ENCODE data around the gene GAS6. TPM values are rescaled to one million over a fixed set of nuclear protein-coding genes. Genes with fewer than 3 reads are reported as not detected.
"Not testable (repeated sequence)": the region's sequence is repeated elsewhere in the genome, so short reads cannot be mapped to it uniquely, and the experiment has no call there.

Gene GAS6
- total and polyA plus RNA-seq, 2 experiments from 2014 or later, result 822 to 1,035 TPM

DNA sequence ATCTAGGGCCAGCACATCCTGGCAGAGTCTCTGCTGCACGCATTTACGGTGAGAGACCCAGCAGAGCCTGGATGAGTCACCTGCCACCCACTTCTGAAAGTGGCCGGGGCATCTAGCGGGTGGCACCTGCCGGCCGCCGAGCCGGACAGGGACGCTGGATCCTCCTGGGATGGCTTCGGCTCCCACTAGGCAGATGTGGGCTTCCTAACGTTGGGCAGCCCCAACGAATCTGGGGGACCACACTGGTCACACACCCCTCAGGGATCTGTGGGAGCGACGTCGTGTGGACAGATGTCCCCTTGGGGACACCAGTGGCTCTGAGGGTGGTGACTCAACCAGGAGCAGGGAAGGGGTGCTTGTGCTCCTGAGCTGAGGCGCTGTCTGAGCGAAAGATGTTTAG lies 72.7 kb downstream of the GAS6 start:
- no peak overlapping the region for H2AFZ ChIP-seq
- no peak overlapping the region for H3K27ac ChIP-seq
- no peak overlapping the region for H3K4me3 ChIP-seq
- H3K9me3 ChIP-seq (ENCODE audit: low read depth), result no peaks in the 10 kb centered on the region
- peaks cover 3% of the 10 kb centered on the region; the same call in 1 of the 2 replicates for H3K27me3 ChIP-seq (replicated peaks; ENCODE audit: insufficient read depth)
- H3K36me3 ChIP-seq (ENCODE audit: low read depth), result no peaks in the 10 kb centered on the region
- 75 to 79% methylated on average over 17 of the region's 17 CpGs for WGBS, 2 experiments (ENCODE audit: low coverage in 1 of 2, low lambda C conversion rate in 2 of 2, missing lambda C conversion rate in 2 of 2)
- no peak for TF ChIP-seq EZH2 (IDR thresholded peaks at IDR 0.05; ENCODE audit: insufficient read depth, poor library complexity, severe bottlenecking)
- TF ChIP-seq EZH2phosphoT487 (IDR thresholded peaks at IDR 0.05; ENCODE audit: insufficient read depth, low read depth), result no peak
- in situ Hi-C loops (cut with MboI), result no loop called here
- H3K9ac ChIP-seq, result no peak overlapping the region
- H3K79me2 ChIP-seq (ENCODE audit: insufficient read depth), result no peaks in the 10 kb centered on the region
- H3K4me2 ChIP-seq (ENCODE audit: unreplicated experiment), result no peak overlapping the region
- H3K9me2 ChIP-seq (ENCODE audit: insufficient read depth), result no peaks in the 10 kb centered on the region
- no peak for DNase-seq
- no peaks in the 10 kb centered on the region for H3F3A ChIP-seq (ENCODE audit: insufficient read depth)
- H3K4me1 ChIP-seq (ENCODE audit: insufficient read depth), result no peaks in the 10 kb centered on the region
- no peaks in the 10 kb centered on the region for H4K20me1 ChIP-seq (ENCODE audit: insufficient read depth)

DNA sequence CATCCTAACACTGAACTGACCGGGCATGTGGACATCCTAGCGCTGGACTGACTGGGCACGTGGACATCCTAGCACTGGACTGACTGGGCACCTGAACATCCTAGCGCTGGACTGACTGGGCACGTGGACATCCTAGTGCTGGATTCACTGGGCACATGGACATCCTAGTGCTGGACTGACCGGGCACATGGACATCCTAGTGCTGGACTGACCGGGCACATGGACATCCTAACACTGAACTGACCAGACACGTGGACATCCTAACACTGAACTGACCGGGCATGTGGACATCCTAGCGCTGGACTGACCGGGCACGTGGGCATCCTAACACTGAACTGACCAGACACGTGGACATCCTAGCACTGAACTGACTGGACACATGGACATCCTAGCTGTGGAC lies 73.9 kb downstream of the GAS6 start:
- H2AFZ ChIP-seq; H3F3A ChIP-seq (ENCODE audit: insufficient read depth); in situ Hi-C loops (cut with MboI): not testable (repeated sequence)

DNA sequence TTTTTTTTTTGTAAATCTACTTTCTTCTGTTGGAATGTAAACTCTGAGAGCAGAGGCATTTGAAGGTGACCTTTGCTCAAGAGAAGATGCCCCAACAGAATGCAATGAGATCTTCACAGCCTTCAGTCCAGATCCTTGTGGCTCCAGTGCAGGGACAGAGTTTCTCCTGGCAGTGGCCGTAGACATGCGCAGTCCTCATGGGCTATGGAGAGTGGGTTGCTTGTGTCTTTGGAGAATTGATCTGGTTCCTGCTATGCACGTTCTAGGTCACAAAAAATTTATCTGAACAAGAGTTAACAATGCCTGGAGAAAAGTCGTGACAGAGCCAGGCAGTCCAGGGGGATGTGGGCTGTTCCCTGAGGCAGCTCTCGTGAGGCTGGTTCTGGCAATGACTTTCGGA lies 74.7 kb downstream of the GAS6 start:
- in situ Hi-C loops (cut with MboI), result no loop called here
- H3K4me3 ChIP-seq, result no peak overlapping the region
- H3F3A ChIP-seq (ENCODE audit: insufficient read depth), result peaks cover 14% of the 10 kb centered on the region
- H3K9me2 ChIP-seq (ENCODE audit: insufficient read depth), result no peaks in the 10 kb centered on the region
- H3K9ac ChIP-seq, result no peak overlapping the region
- H2AFZ ChIP-seq, result no peak overlapping the region
- no peaks in the 10 kb centered on the region for H3K36me3 ChIP-seq (ENCODE audit: low read depth)
- H4K20me1 ChIP-seq (ENCODE audit: insufficient read depth), result no peaks in the 10 kb centered on the region
- no peak overlapping the region for H3K27ac ChIP-seq
- H3K27me3 ChIP-seq (replicated peaks; ENCODE audit: insufficient read depth), result peaks cover 3% of the 10 kb centered on the region; the same call in 1 of the 2 replicates
- H3K9me3 ChIP-seq (ENCODE audit: low read depth), result no peaks in the 10 kb centered on the region
- DNase-seq, result no peak
- no peaks in the 10 kb centered on the region for H3K79me2 ChIP-seq (ENCODE audit: insufficient read depth)
- no peak overlapping the region for H3K4me2 ChIP-seq (ENCODE audit: unreplicated experiment)
- H3K4me1 ChIP-seq (ENCODE audit: insufficient read depth), result peaks cover 13% of the 10 kb centered on the region
- WGBS, 2 experiments (ENCODE audit: low coverage in 1 of 2, low lambda C conversion rate in 2 of 2, missing lambda C conversion rate in 2 of 2), result 72 to 79% methylated on average over 6 of the region's 6 CpGs
- no peak for TF ChIP-seq EZH2 (IDR thresholded peaks at IDR 0.05; ENCODE audit: insufficient read depth, poor library complexity, severe bottlenecking)
- no peak for TF ChIP-seq EZH2phosphoT487 (IDR thresholded peaks at IDR 0.05; ENCODE audit: insufficient read depth, low read depth)

More for the DNA sequence above, 73.9 kb downstream of the GAS6 start:
- H3K4me1 ChIP-seq (ENCODE audit: insufficient read depth); DNase-seq; H3K9ac ChIP-seq; H3K4me2 ChIP-seq (ENCODE audit: unreplicated experiment); H3K27ac ChIP-seq; H4K20me1 ChIP-seq (ENCODE audit: insufficient read depth); H3K79me2 ChIP-seq (ENCODE audit: insufficient read depth); H3K36me3 ChIP-seq (ENCODE audit: low read depth); H3K27me3 ChIP-seq (replicated peaks; ENCODE audit: insufficient read depth); H3K4me3 ChIP-seq; H3K9me3 ChIP-seq (ENCODE audit: low read depth); H3K9me2 ChIP-seq (ENCODE audit: insufficient read depth): not testable (repeated sequence)
- 72 to 77% methylated on average over 7 to 8 of the region's 13 CpGs for WGBS, 2 experiments (ENCODE audit: low coverage in 1 of 2, low lambda C conversion rate in 2 of 2, missing lambda C conversion rate in 2 of 2)

DNA sequence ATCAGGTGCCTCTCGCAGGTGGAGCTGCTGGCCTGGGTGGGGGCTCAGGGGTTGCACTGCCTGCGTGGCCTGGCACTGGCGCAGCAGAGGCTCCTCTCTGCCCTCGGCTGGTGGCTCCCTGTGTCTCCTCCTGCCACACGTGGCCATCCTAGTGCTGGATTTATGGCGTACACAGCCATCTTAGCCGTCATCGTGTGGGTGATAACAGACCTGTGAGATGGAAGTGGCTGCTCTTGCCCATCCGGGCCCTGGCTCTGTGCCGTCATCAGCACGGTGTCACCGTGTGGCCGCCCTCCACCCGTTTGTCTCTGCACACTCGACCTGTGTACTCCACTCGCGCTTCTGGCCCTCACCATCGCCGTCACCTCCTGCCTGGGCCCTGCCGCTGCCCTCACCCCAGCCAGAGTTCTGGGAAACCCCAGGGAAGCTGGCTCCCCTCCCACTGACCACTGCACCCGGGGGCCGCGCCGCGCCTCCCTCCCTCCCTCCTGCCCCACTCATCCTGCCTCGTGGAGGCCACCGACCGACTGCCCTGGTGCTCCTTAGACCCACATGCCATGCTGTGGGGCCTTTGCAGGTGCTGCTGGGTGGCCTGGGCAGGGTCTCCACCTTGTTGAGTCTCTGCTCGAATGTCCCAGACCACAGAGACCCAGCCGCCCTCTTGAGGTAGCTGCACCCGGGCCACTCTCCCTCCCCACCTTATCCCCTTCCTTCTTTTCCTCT lies 75.3 kb downstream of the GAS6 start:
- Histone ChIP-seq H3K4me1 (ENCODE audit: insufficient read depth) (peaks cover 13% of the 10 kb centered on the region), H3K27me3 (replicated peaks; ENCODE audit: insufficient read depth) (peaks cover 3% of the 10 kb centered on the region; the same call in 1 of the 2 replicates), H3K9me3 (ENCODE audit: low read depth) (no peaks in the 10 kb centered on the region), H4K20me1 (ENCODE audit: insufficient read depth) (no peaks in the 10 kb centered on the region), H3K36me3 (ENCODE audit: low read depth) (no peaks in the 10 kb centered on the region), H3K4me2 (ENCODE audit: unreplicated experiment) (no peak overlapping the region), H3K9ac (no peak overlapping the region), H3K79me2 (ENCODE audit: insufficient read depth) (no peaks in the 10 kb centered on the region), H3K9me2 (ENCODE audit: insufficient read depth) (no peaks in the 10 kb centered on the region), H3F3A (ENCODE audit: insufficient read depth) (peaks cover 14% of the 10 kb centered on the region), H2AFZ (no peak overlapping the region), H3K27ac (no peak overlapping the region), H3K4me3 (no peak overlapping the region)
- no peak for TF ChIP-seq EZH2phosphoT487 (IDR thresholded peaks at IDR 0.05; ENCODE audit: insufficient read depth, low read depth)
- TF ChIP-seq EZH2 (IDR thresholded peaks at IDR 0.05; ENCODE audit: insufficient read depth, poor library complexity, severe bottlenecking), result no peak
- WGBS, 2 experiments (ENCODE audit: low coverage in 1 of 2, low lambda C conversion rate in 2 of 2, missing lambda C conversion rate in 2 of 2), result 82 to 88% methylated on average over 23 to 31 of the region's 31 CpGs
- in situ Hi-C loops (cut with MboI), result no loop called here
- no peak for DNase-seq

Measured in GM23248 (cell line).